ENCODE results near the gene REX1BD.

GRCh38 chr19:18587561-18587960 lies 1.0 kb upstream of the REX1BD start:
- TF ChIP-seq CTCF (IDR thresholded peaks at IDR 0.05; ENCODE audit: insufficient read depth, low read length, poor library complexity, severe bottlenecking) (no peak), EZH2phosphoT487 (conservative IDR thresholded peaks at IDR 0.05; ENCODE audit: low read length) (no peak)
